SK-N-SH (cell line): ENCODE measurements around the gene PLAGL1. TPM values are rescaled to one million over a fixed set of nuclear protein-coding genes. Genes with fewer than 3 reads are reported as not detected.

Source experiments
- CTCF ChIA-PET: fragments of 300-600, 350-600 bp; formaldehyde crosslinking; extraction: SDS; loops from one replicate; lab custom pipeline; 2021; lab: Yijun Ruan, JAX
- POLR2A ChIA-PET: fragments of 350-600 bp; sonication (Branson Sonifier 250); formaldehyde crosslinking; extraction: SDS; loops from one replicate; lab custom pipeline; 2020; ENCODE audit warnings: antibody characterized with exemption, inconsistent platforms; lab: Yijun Ruan, JAX
- DNase-seq: peaks from one replicate; pipeline ENCODE4 v3.0.0; 2012
- H2AFZ ChIP-seq: fragments of 200-600 bp; sonication (generic); 2 replicates; pipeline ENCODE4 v1.8.1; 2016; ENCODE audit warnings: antibody characterized with exemption, mild to moderate bottlenecking, low read depth
- H3F3A ChIP-seq: fragments of 200-600 bp; sonication (generic); replicated peaks from 2 replicates; pipeline ENCODE3; 2016; ENCODE audit warnings: antibody characterized with exemption, mild to moderate bottlenecking; ENCODE audit not compliant: insufficient read depth
- H3K27ac ChIP-seq, 2 experiments: fragments of 200-500 bp in 1 of 2; fragments of 200-600 bp in 1 of 2; sonication (Bioruptor generic) in 1 of 2; sonication (generic), shearing (Covaris generic) in 1 of 2; 2 replicates each; pipeline versions ENCODE4 v1.5.1 to v1.6.1; 2014 to 2016; ENCODE audit warnings: low read depth in 2 of 2, inconsistent platforms in 1 of 2, low read length in 1 of 2, mild to moderate bottlenecking in 1 of 2, mixed read lengths in 1 of 2
- H3K27me3 ChIP-seq: fragments of 200-600 bp; sonication (generic), shearing (Covaris generic); 2 replicates; pipeline ENCODE4 v1.6.1; 2016; ENCODE audit warnings: mixed run types; ENCODE audit not compliant: insufficient read depth
- H3K36me3 ChIP-seq, 2 experiments: fragments of 200-500 bp in 1 of 2; fragments of 200-600 bp in 1 of 2; sonication (Bioruptor generic) in 1 of 2; sonication (generic) in 1 of 2; replicated peaks in 1 of 2; 2 replicates each; pipeline versions ENCODE3 to v1.5.1; 2014 to 2016; ENCODE audit warnings: low read length in 1 of 2, mild to moderate bottlenecking in 1 of 2; ENCODE audit not compliant: insufficient read depth in 2 of 2, control insufficient read depth in 1 of 2
- H3K4me1 ChIP-seq, 2 experiments: fragments of 200-500 bp in 1 of 2; fragments of 200-600 bp in 1 of 2; sonication (Bioruptor generic) in 1 of 2; sonication (generic), shearing (Covaris generic) in 1 of 2; 2 replicates each; pipeline versions ENCODE4 v1.5.1 to v1.6.1; 2014 to 2016; ENCODE audit warnings: low read depth in 1 of 2, low read length in 1 of 2, mixed run types in 1 of 2; ENCODE audit not compliant: insufficient read depth in 2 of 2, control insufficient read depth in 1 of 2
- H3K4me2 ChIP-seq: fragments of 200-600 bp; sonication (generic), shearing (Covaris generic); 2 replicates; pipeline ENCODE4 v1.6.1; 2017; ENCODE audit warnings: mixed run types
- H3K4me3 ChIP-seq, 2 experiments: fragments of 200-500 bp in 1 of 2; fragments of 200-600 bp in 1 of 2; sonication (Bioruptor generic) in 1 of 2; sonication (generic), shearing (Covaris generic) in 1 of 2; 2 replicates each; pipeline versions ENCODE4 v1.5.1 to v1.8.1; 2014 to 2016; ENCODE audit warnings: low read depth in 2 of 2, inconsistent platforms in 1 of 2, low read length in 1 of 2, mild to moderate bottlenecking in 1 of 2, mixed read lengths in 1 of 2, moderate library complexity in 1 of 2
- H3K79me2 ChIP-seq: fragments of 200-600 bp; sonication (generic); 2 replicates; pipeline ENCODE4 v1.8.1; 2017; ENCODE audit warnings: mild to moderate bottlenecking; ENCODE audit not compliant: insufficient read depth
- H3K9ac ChIP-seq: fragments of 200-600 bp; sonication (generic); 2 replicates; pipeline ENCODE4 v1.6.1; 2017; ENCODE audit warnings: mixed run types
- H3K9me2 ChIP-seq: fragments of 200-600 bp; sonication (generic); 2 replicates; pipeline ENCODE4 v1.6.1; 2017; ENCODE audit warnings: mixed run types
- H3K9me3 ChIP-seq: fragments of 200-600 bp; sonication (generic); 2 replicates; pipeline ENCODE4 v1.6.1; 2017; ENCODE audit warnings: mixed run types, mild to moderate bottlenecking, moderate library complexity
- H4K20me1 ChIP-seq: fragments of 200-600 bp; sonication (generic); 2 replicates; pipeline ENCODE4 v1.6.1; 2017; ENCODE audit warnings: mild to moderate bottlenecking, mixed run types; ENCODE audit not compliant: insufficient read depth
- FOXJ3 ChIP-seq: sonication (generic); formaldehyde crosslinking; IDR thresholded peaks from 2 replicates; pipeline ENCODE4 v1.5.1; 2020; ENCODE audit warnings: mild to moderate bottlenecking, missing genetic modification reagents
- GABPA ChIP-seq: IDR thresholded peaks from 2 replicates; pipeline ENCODE4 v1.4.0; 2012; ENCODE audit warnings: low read depth, mild to moderate bottlenecking
- GATA2 ChIP-seq: sonication (generic); formaldehyde crosslinking; IDR thresholded peaks from 2 replicates; pipeline ENCODE4 v1.5.0; 2020; ENCODE audit warnings: mild to moderate bottlenecking, missing genetic modification reagents
- MXI1 ChIP-seq: IDR thresholded peaks from 2 replicates; pipeline ENCODE4 v1.6.1; 2012; ENCODE audit warnings: mild to moderate bottlenecking, low read depth, low read length, improper control_type of control experiment
- NFIC ChIP-seq: IDR thresholded peaks from 2 replicates; pipeline ENCODE4 v1.4.0; 2012; ENCODE audit warnings: borderline replicate concordance
- NRF1 ChIP-seq: IDR thresholded peaks from 2 replicates; pipeline ENCODE4 v1.6.1; 2012; ENCODE audit warnings: low read depth, mild to moderate bottlenecking, low read length
- POLR2AphosphoS5 ChIP-seq: IDR thresholded peaks from 2 replicates; pipeline ENCODE4 v1.6.1; 2012; ENCODE audit warnings: low read depth, low read length
- RCOR1 ChIP-seq: fragments of 150-350 bp; IDR thresholded peaks from 2 replicates; pipeline ENCODE4 v1.6.1; 2017; ENCODE audit warnings: antibody characterized with exemption, low read length
- REST ChIP-seq: IDR thresholded peaks from 2 replicates; pipeline ENCODE4 v1.6.1; 2012; ENCODE audit warnings: mild to moderate bottlenecking, low read depth, low read length, moderate library complexity
- SMC3 ChIP-seq: IDR thresholded peaks from 2 replicates; pipeline ENCODE4 v1.6.1; 2012; ENCODE audit warnings: low read depth, low read length, improper control_type of control experiment
- TCF12 ChIP-seq: IDR thresholded peaks from 2 replicates; pipeline ENCODE4 v1.4.0; 2012
- ZBTB33 ChIP-seq: IDR thresholded peaks from 2 replicates; pipeline ENCODE4 v1.4.0; 2012; ENCODE audit warnings: low read depth, borderline replicate concordance
- WGBS: methylation state at CpG from one replicate; pipeline ENCODE4 v1.1.6; 2017; ENCODE audit warnings: low lambda C conversion rate; 5-methylcytosine and 5-hydroxymethylcytosine counted together
- polyA plus RNA-seq, 3 experiments: library from polyadenylated mRNA; depleted of rRNA; stranded (reverse); fragments of >200 nt; gene quantifications; 2 replicates each; pipeline ENCODE4 v1.2.3, GENCODE V29; 2012

The PLAGL1 gene
- polyA plus RNA-seq, 1 of the 3 experiments (the other 2 are of a cell fraction), result 25.8 TPM

- H3F3A ChIP-seq, result no peaks in the 10 kb centered on the region
- WGBS, result 70% methylated on average over 6 of the region's 6 CpGs
Measured at GRCh38 chr6:143970456-143971218, 37.4 kb downstream of the PLAGL1 start.

More at GRCh38 chr6:143970456-143971218, 37.4 kb downstream of the PLAGL1 start:
- Histone ChIP-seq H3K9me2 (no peaks in the 10 kb centered on the region), H3K27me3 (no peaks in the 10 kb centered on the region), H3K9ac (no peak overlapping the region), H2AFZ (no peak overlapping the region), H4K20me1 (no peaks in the 10 kb centered on the region), H3K4me1 (no peaks in the 10 kb centered on the region; a peak in 1 of 4 replicates), H3K36me3 (peaks cover 0 to 2% of the 10 kb centered on the region in 2 experiments), H3K9me3 (no peaks in the 10 kb centered on the region), H3K79me2 (no peaks in the 10 kb centered on the region), H3K27ac (no peak overlapping the region), H3K4me2 (no peak overlapping the region), H3K4me3 (no peak overlapping the region)
- no peak for DNase-seq
- CTCF ChIA-PET, result interaction anchor here (0.7 to 1.6 kb wide), 5 partner anchors 9 to 489 kb away, joined by 3 to 7 read pairs (median 4); no protein-coding TSS in a partner anchor
- POLR2A ChIA-PET, result no interaction called here
- TF ChIP-seq TCF12 (no peak), MXI1 (no peak), NRF1 (no peak), NFIC (no peak), REST (no peak), RCOR1 (no peak), FOXJ3 (CRISPR knock-in tag) (no peak), POLR2AphosphoS5 (no peak), SMC3 (no peak), GATA2 (CRISPR knock-in tag) (no peak), ZBTB33 (no peak), GABPA (no peak)
